ENCODE measurements around the gene GAGE12C.
"Not testable (repeated sequence)": the region's sequence is repeated elsewhere in the genome, so short reads cannot be mapped to it uniquely, and the experiment has no call there.

The GAGE12C gene, protein sequence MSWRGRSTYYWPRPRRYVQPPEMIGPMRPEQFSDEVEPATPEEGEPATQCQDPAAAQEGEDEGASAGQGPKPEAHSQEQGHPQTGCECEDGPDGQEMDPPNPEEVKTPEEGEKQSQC

GRCh38 chrX:49531877-49532276 lies at the start of gene GAGE12C:
TSS of gene GAGE12C (plus strand) at chrX:49532177. CDS start at chrX:49533332, 1,155 bp downstream.
- in situ Hi-C loops (cut with HindIII; ENCODE audit: low pct_unique_long_range_greater_than_20kb, low sequenced_read_pairs); DNase-seq (ENCODE audit: low read depth in 1 of 2, low spot score in 1 of 2): not testable (repeated sequence)

GRCh38 chrX:49541433-49541832 lies 9.5 kb downstream of the GAGE12C start, which contains the start of gene GAGE12D:
TSS of gene GAGE12D (plus strand) at chrX:49541733. CDS start at chrX:49542888, 1,155 bp downstream.
- DNase-seq (ENCODE audit: low read depth in 1 of 2, low spot score in 1 of 2); in situ Hi-C loops (cut with HindIII; ENCODE audit: low pct_unique_long_range_greater_than_20kb, low sequenced_read_pairs): not testable (repeated sequence)

DNA sequence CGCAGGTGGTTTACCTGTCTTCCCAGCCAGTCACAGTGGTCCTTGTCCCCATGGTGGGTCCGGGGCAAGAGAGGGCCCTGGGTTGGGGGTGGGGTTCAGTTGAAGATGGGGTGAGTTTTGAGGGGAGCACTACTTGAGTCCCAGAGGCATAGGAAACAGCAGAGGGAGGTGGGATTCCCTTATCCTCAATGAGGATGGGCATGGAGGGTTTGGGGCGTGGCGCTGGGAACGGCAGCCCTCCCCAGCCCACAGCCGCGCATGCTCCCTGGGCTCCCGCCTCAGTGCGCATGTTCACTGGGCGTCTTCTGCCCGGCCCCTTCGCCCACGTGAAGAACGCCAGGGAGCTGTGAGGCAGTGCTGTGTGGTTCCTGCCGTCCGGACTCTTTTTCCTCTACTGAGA lies 19.0 kb downstream of the GAGE12C start, which contains the start of gene GAGE12E:
Gene GAGE12E, plus strand, starts transcription at position 301 of the 400 bp plus-strand sequence. CDS start 1,155 bp downstream, outside the sequence.
- DNase-seq (ENCODE audit: low read depth in 1 of 2, low spot score in 1 of 2); in situ Hi-C loops (cut with HindIII; ENCODE audit: low pct_unique_long_range_greater_than_20kb, low sequenced_read_pairs): not testable (repeated sequence)

GRCh38 chrX:49560542-49560941 lies 28.6 kb downstream of the GAGE12C start, which contains the start of gene GAGE12F:
TSS of gene GAGE12F (plus strand) at chrX:49560842. CDS start at chrX:49561997, 1,155 bp downstream.
- DNase-seq (ENCODE audit: low read depth in 1 of 2, low spot score in 1 of 2); in situ Hi-C loops (cut with HindIII; ENCODE audit: low pct_unique_long_range_greater_than_20kb, low sequenced_read_pairs): not testable (repeated sequence)

GRCh38 chrX:49568728-49569127 lies 36.8 kb downstream of the GAGE12C start:
- DNase-seq (ENCODE audit: low read depth in 1 of 2, low spot score in 1 of 2); in situ Hi-C loops (cut with HindIII; ENCODE audit: low pct_unique_long_range_greater_than_20kb, low sequenced_read_pairs): not testable (repeated sequence)

GRCh38 chrX:49569152-49569551 lies 37.2 kb downstream of the GAGE12C start:
- DNase-seq (ENCODE audit: low read depth in 1 of 2, low spot score in 1 of 2); in situ Hi-C loops (cut with HindIII; ENCODE audit: low pct_unique_long_range_greater_than_20kb, low sequenced_read_pairs): not testable (repeated sequence)

DNA sequence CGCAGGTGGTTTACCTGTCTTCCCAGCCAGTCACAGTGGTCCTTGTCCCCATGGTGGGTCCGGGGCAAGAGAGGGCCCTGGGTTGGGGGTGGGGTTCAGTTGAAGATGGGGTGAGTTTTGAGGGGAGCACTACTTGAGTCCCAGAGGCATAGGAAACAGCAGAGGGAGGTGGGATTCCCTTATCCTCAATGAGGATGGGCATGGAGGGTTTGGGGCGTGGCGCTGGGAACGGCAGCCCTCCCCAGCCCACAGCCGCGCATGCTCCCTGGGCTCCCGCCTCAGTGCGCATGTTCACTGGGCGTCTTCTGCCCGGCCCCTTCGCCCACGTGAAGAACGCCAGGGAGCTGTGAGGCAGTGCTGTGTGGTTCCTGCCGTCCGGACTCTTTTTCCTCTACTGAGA lies 38.1 kb downstream of the GAGE12C start, which contains the start of gene GAGE12G:
Gene GAGE12G, plus strand, starts transcription at position 301 of the 400 bp plus-strand sequence. CDS start 1,155 bp downstream, outside the sequence.
- DNase-seq (ENCODE audit: low read depth in 1 of 2, low spot score in 1 of 2); in situ Hi-C loops (cut with HindIII; ENCODE audit: low pct_unique_long_range_greater_than_20kb, low sequenced_read_pairs): not testable (repeated sequence)

- in situ Hi-C loops (cut with HindIII; ENCODE audit: low pct_unique_long_range_greater_than_20kb, low sequenced_read_pairs); DNase-seq (ENCODE audit: low read depth in 1 of 2, low spot score in 1 of 2): not testable (repeated sequence)
Measured at GRCh38 chrX:49579649-49580048, 47.7 kb downstream of the GAGE12C start, which contains the start of gene GAGE12H. TSS of gene GAGE12H (plus strand) at chrX:49579949. CDS start at chrX:49581104, 1,155 bp downstream.
